Calu3 (cell line): Measurements from ENCODE around the gene PSMC3. TPM values are rescaled to one million over a fixed set of nuclear protein-coding genes. Genes with fewer than 3 reads are reported as not detected.

Source experiments
- BruUV-seq: library from RNA; stranded (reverse); fragments of 400-500 nt; replicated peaks from 2 replicates; lab custom pipeline; 2021; lab: Mats Ljungman, UMichigan
- CTCF ChIA-PET: fragments of 300-600 bp; sonication (Branson Sonifier 250); formaldehyde crosslinking; loops from one replicate; lab custom pipeline; 2022; ENCODE audit warnings: antibody characterized with exemption; lab: Charles Lee
- DNase-seq: peaks from one replicate; pipeline ENCODE4 v3.0.0; 2022
- H3K27ac Mint-ChIP-seq: one replicate; pipeline ENCODE4 v1.8.0; 2022; ENCODE audit warnings: mixed read lengths; ENCODE audit not compliant: unreplicated experiment
- H3K27me3 Mint-ChIP-seq: one replicate; pipeline ENCODE4 v1.8.0; 2022; ENCODE audit warnings: mixed read lengths; ENCODE audit not compliant: unreplicated experiment
- H3K36me3 Mint-ChIP-seq: one replicate; pipeline ENCODE4 v1.8.0; 2022; ENCODE audit warnings: mild to moderate bottlenecking, moderate library complexity, mixed read lengths; ENCODE audit not compliant: insufficient read depth, unreplicated experiment
- H3K4me1 Mint-ChIP-seq: one replicate; pipeline ENCODE4 v1.8.0; 2022; ENCODE audit warnings: mild to moderate bottlenecking, low read depth, mixed read lengths; ENCODE audit not compliant: unreplicated experiment
- H3K4me3 Mint-ChIP-seq: one replicate; pipeline ENCODE4 v1.8.0; 2022; ENCODE audit warnings: mild to moderate bottlenecking, low read depth, moderate library complexity, mixed read lengths; ENCODE audit not compliant: unreplicated experiment
- H3K9me3 Mint-ChIP-seq: one replicate; pipeline ENCODE4 v1.8.0; 2022; ENCODE audit warnings: low read depth, mixed read lengths; ENCODE audit not compliant: unreplicated experiment
- CTCF ChIP-seq: fragments of 200-600 bp; IDR thresholded peaks from one replicate; pipeline ENCODE4 v1.8.0; 2022; ENCODE audit warnings: antibody characterized with exemption; ENCODE audit not compliant: unreplicated experiment
- intact Hi-C: fragments of 100-400 bp; cut with micrococcal nuclease; formaldehyde crosslinking; loops from one replicate; pipeline ENCODE4 v1.10.0; 2022; ENCODE audit not compliant: unreplicated experiment
- total RNA-seq: library from RNA; stranded (reverse); gene quantifications from 2 replicates; pipeline ENCODE4 v1.2.3, GENCODE V29; 2022

Gene PSMC3
- total RNA-seq, 1 experiment from 2014 or later: 173 TPM

- Mint-ChIP-seq H3K9me3 (no peaks in the 10 kb centered on the region), H3K36me3 (no peaks in the 10 kb centered on the region), H3K4me3 (no peak overlapping the region), H3K4me1 (no peaks in the 10 kb centered on the region), H3K27ac (no peak overlapping the region), H3K27me3 (peaks cover 8% of the 10 kb centered on the region)
- CTCF ChIA-PET: interaction anchor here (0.7 to 0.8 kb wide), 2 partner anchors 22 to 259 kb away, joined by 3 to 4 read pairs; no protein-coding TSS in a partner anchor
- DNase-seq: no peak
- intact Hi-C loops: no loop called here
- no TSS peak for BruUV-seq
- no peak for TF ChIP-seq CTCF
Measured at GRCh38 chr11:47392546-47393162, 33.6 kb downstream of the PSMC3 start.

GRCh38 chr11:47391711-47392432 is 34.4 kb downstream of the PSMC3 start:
- TF ChIP-seq CTCF: no peak
- H3K4me3 Mint-ChIP-seq: no peak overlapping the region
- H3K4me1 Mint-ChIP-seq: no peaks in the 10 kb centered on the region
- CTCF ChIA-PET: interaction anchor here (0.7 to 0.8 kb wide), 2 partner anchors 21 to 259 kb away, joined by 3 to 4 read pairs; no protein-coding TSS in a partner anchor
- H3K9me3 Mint-ChIP-seq: no peaks in the 10 kb centered on the region
- peaks cover 8% of the 10 kb centered on the region for H3K27me3 Mint-ChIP-seq
- H3K27ac Mint-ChIP-seq: no peak overlapping the region
- intact Hi-C loops: no loop called here
- no peaks in the 10 kb centered on the region for H3K36me3 Mint-ChIP-seq
- no TSS peak for BruUV-seq
- no peak for DNase-seq

GRCh38 chr11:47391077-47391583 is 35.1 kb downstream of the PSMC3 start:
- peaks cover 8% of the 10 kb centered on the region for H3K27me3 Mint-ChIP-seq
- intact Hi-C loops: no loop called here
- BruUV-seq: no TSS peak
- TF ChIP-seq CTCF: no peak
- H3K9me3 Mint-ChIP-seq: no peaks in the 10 kb centered on the region
- H3K27ac Mint-ChIP-seq: no peak overlapping the region
- no peak for DNase-seq
- no peaks in the 10 kb centered on the region for H3K4me1 Mint-ChIP-seq
- H3K36me3 Mint-ChIP-seq: no peaks in the 10 kb centered on the region
- H3K4me3 Mint-ChIP-seq: no peak overlapping the region
- CTCF ChIA-PET: no interaction called here

- intact Hi-C loops: no loop called here
- Mint-ChIP-seq H3K36me3 (no peaks in the 10 kb centered on the region), H3K9me3 (no peaks in the 10 kb centered on the region), H3K4me1 (no peaks in the 10 kb centered on the region), H3K27me3 (peaks cover 8% of the 10 kb centered on the region), H3K27ac (no peak overlapping the region), H3K4me3 (no peak overlapping the region)
- CTCF ChIA-PET: no interaction called here
- no peak for DNase-seq
- no TSS peak for BruUV-seq
- no peak for TF ChIP-seq CTCF
Measured at GRCh38 chr11:47390422-47390760, 35.8 kb downstream of the PSMC3 start.
